B cell (primary cell): ENCODE data around the gene SDCCAG8.

ENCODE experiments used
- EZH2 ChIP-seq: IDR thresholded peaks from 2 replicates; pipeline ENCODE4 v1.6.1; 2012; ENCODE audit warnings: borderline replicate concordance, low read depth, mild to moderate bottlenecking, moderate library complexity, low read length; ENCODE audit not compliant: insufficient read depth, poor library complexity, severe bottlenecking
- TF ChIP-seq, protein P1 (sequence below): fragments of 200-600 bp; IDR thresholded peaks from one replicate; pipeline ENCODE4 v1.8.0; 2022; ENCODE audit warnings: antibody characterized with exemption, mild to moderate bottlenecking

DNA sequence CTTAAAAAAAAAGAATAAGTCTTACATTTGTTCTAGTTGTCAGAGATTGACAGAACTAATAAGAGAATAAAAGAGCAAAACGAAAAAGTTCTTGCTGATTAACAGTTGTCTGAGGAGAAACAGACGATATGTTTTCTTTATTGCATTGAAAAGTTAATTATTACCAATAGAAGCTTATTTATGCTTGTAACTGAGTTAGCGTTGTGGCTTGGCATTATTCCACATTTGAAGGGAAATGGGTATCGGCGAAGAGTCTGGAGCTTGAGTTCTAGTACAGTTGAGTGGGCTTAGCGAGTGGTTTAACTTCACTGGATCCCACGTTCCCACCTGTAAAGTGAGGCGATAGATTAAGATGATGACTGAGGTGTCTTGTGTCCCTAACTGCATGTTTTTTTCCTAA, 109.0 kb downstream of the SDCCAG8 start:
- TF ChIP-seq, protein P1, sequence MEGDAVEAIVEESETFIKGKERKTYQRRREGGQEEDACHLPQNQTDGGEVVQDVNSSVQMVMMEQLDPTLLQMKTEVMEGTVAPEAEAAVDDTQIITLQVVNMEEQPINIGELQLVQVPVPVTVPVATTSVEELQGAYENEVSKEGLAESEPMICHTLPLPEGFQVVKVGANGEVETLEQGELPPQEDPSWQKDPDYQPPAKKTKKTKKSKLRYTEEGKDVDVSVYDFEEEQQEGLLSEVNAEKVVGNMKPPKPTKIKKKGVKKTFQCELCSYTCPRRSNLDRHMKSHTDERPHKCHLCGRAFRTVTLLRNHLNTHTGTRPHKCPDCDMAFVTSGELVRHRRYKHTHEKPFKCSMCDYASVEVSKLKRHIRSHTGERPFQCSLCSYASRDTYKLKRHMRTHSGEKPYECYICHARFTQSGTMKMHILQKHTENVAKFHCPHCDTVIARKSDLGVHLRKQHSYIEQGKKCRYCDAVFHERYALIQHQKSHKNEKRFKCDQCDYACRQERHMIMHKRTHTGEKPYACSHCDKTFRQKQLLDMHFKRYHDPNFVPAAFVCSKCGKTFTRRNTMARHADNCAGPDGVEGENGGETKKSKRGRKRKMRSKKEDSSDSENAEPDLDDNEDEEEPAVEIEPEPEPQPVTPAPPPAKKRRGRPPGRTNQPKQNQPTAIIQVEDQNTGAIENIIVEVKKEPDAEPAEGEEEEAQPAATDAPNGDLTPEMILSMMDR, result no peak
- TF ChIP-seq EZH2, result no peak
